HCT116 (cell line): ENCODE measurements around the gene ANTKMT. TPM values are rescaled to one million over a fixed set of nuclear protein-coding genes. Genes with fewer than 3 reads are reported as not detected.
A peak's percentile ranks its signal among the peaks of the same experiment; 100 is the strongest.

ENCODE experiments used
- ATAC-seq: fragments of 200-7000 bp; cut with Tn5 transposase; 2 replicates; pipeline ENCODE4 v1.9.1; 2020; ENCODE audit warnings: mild to moderate bottlenecking, moderate library complexity
- BruUV-seq: library from RNA; stranded (reverse); fragments of 400-500 nt; replicated peaks from 2 replicates; lab custom pipeline; 2021; lab: Mats Ljungman, UMichigan
- CTCF ChIA-PET: fragments of 300-600 bp; sonication (Branson Sonifier 250); formaldehyde crosslinking; loops from one replicate; lab custom pipeline; 2021; ENCODE audit warnings: antibody characterized with exemption; lab: Charles Lee
- POLR2A ChIA-PET: fragments of 300-600, 350-600 bp; sonication (Branson Sonifier 250); formaldehyde crosslinking; loops from one replicate; lab custom pipeline; 2021; ENCODE audit warnings: antibody characterized with exemption; lab: Charles Lee
- RAD21 ChIA-PET, 2 experiments: fragments of 300-600 bp; sonication (Branson Sonifier 250); formaldehyde crosslinking; loops; one replicate each; lab custom pipeline; 2023; ENCODE audit warnings: low total read pairs in 2 of 2; ENCODE audit not compliant: uncharacterized antibody in 2 of 2, unreplicated experiment in 2 of 2, low non-redundant PET in 1 of 2; lab: Charles Lee
- DNase-seq: peaks from one replicate; pipeline ENCODE4 v3.0.0-alpha.2; 2010; ENCODE audit warnings: low read depth, low spot score
- H2AFZ ChIP-seq: fragments of 200-600 bp; shearing (Covaris generic), sonication (generic); 2 replicates; pipeline ENCODE4 v1.6.1; 2017; ENCODE audit warnings: low read depth, mixed run types, mixed read lengths, antibody characterized with exemption, low read length; ENCODE audit not compliant: poor library complexity, severe bottlenecking
- H3K27ac ChIP-seq: 2 replicates; pipeline ENCODE4 v1.5.1; 2012; ENCODE audit warnings: low read depth, low read length
- H3K27me3 ChIP-seq: fragments of 200-600 bp; sonication (generic); 2 replicates; pipeline ENCODE4 v1.6.1; 2016; ENCODE audit warnings: mixed run types, low read length, mixed read lengths; ENCODE audit not compliant: insufficient read depth
- H3K36me3 ChIP-seq, 2 experiments: fragments of 200-500 bp in 1 of 2; fragments of 200-600 bp in 1 of 2; sonication (Bioruptor generic) in 1 of 2; sonication (generic) in 1 of 2; 2 replicates each; pipeline versions ENCODE4 v1.5.1 to v1.6.1; 2014 to 2016; ENCODE audit warnings: low read length in 2 of 2, inconsistent platforms in 1 of 2, mixed read lengths in 1 of 2, mixed run types in 1 of 2; ENCODE audit not compliant: insufficient read depth in 2 of 2, control insufficient read depth in 1 of 2
- H3K4me1 ChIP-seq, 2 experiments: fragments of 200-600 bp in 1 of 2; sonication (generic) in 1 of 2; 2 replicates each; pipeline versions ENCODE4 v1.5.1 to v1.6.1; 2012 to 2017; ENCODE audit warnings: low read length in 2 of 2, inconsistent platforms in 1 of 2, mild to moderate bottlenecking in 1 of 2, mixed read lengths in 1 of 2, mixed run types in 1 of 2, moderate library complexity in 1 of 2; ENCODE audit not compliant: insufficient read depth in 2 of 2, control insufficient read depth in 1 of 2
- H3K4me2 ChIP-seq: fragments of 200-600 bp; sonication (generic); 2 replicates; pipeline ENCODE4 v1.6.1; 2017; ENCODE audit warnings: mixed run types, low read length, mixed read lengths
- H3K4me3 ChIP-seq, 2 experiments: fragments of 200-600 bp in 1 of 2; sonication (generic) in 1 of 2; replicated peaks in 1 of 2; 2 replicates each; pipeline ENCODE4 v1.5.1; 2011 to 2016; ENCODE audit warnings: low read length in 2 of 2, control low read depth in 1 of 2, low read depth in 1 of 2, mild to moderate bottlenecking in 1 of 2, mixed read lengths in 1 of 2, mixed run types in 1 of 2
- H3K79me2 ChIP-seq: fragments of 200-600 bp; sonication (generic); 2 replicates; pipeline ENCODE4 v1.6.1; 2017; ENCODE audit warnings: mild to moderate bottlenecking, mixed run types, low read length, moderate library complexity, mixed read lengths; ENCODE audit not compliant: insufficient read depth
- H3K9ac ChIP-seq: fragments of 200-600 bp; sonication (generic); 2 replicates; pipeline ENCODE4 v1.6.1; 2016; ENCODE audit warnings: low read length, mixed read lengths
- H3K9me2 ChIP-seq: fragments of 200-600 bp; sonication (generic), shearing (Covaris generic); 2 replicates; pipeline ENCODE4 v1.6.1; 2017; ENCODE audit warnings: mixed run types, mild to moderate bottlenecking, moderate library complexity; ENCODE audit not compliant: insufficient read depth
- H3K9me3 ChIP-seq, 2 experiments: fragments of 200-500 bp in 1 of 2; fragments of 200-600 bp in 1 of 2; sonication (Bioruptor generic) in 1 of 2; sonication (generic) in 1 of 2; 2 replicates each; pipeline ENCODE4 v1.6.1; 2014 to 2017; ENCODE audit warnings: low read length in 2 of 2, mixed read lengths in 2 of 2, inconsistent platforms in 1 of 2, low read depth in 1 of 2, mild to moderate bottlenecking in 1 of 2, mixed run types in 1 of 2, moderate library complexity in 1 of 2; ENCODE audit not compliant: control insufficient read depth in 1 of 2, insufficient read depth in 1 of 2
- H4K20me1 ChIP-seq: fragments of 200-600 bp; sonication (generic), shearing (Covaris generic); 2 replicates; pipeline ENCODE4 v1.6.1; 2017; ENCODE audit warnings: mixed run types, mild to moderate bottlenecking, moderate library complexity; ENCODE audit not compliant: insufficient read depth
- ATF3 ChIP-seq: IDR thresholded peaks from 2 replicates; pipeline ENCODE4 v1.6.1; 2012
- CEBPB ChIP-seq: IDR thresholded peaks from 2 replicates; pipeline ENCODE4 v1.6.1; 2012; ENCODE audit warnings: low read depth
- ELF1 ChIP-seq: IDR thresholded peaks from 2 replicates; pipeline ENCODE4 v1.6.1; 2012; ENCODE audit warnings: low read depth, borderline replicate concordance
- EZH2 ChIP-seq: fragments of 200-600 bp; sonication (generic); IDR thresholded peaks from 2 replicates; pipeline ENCODE4 v1.6.1; 2017; ENCODE audit warnings: antibody characterized with exemption, mixed run types
- EZH2phosphoT487 ChIP-seq: fragments of 200-600 bp; IDR thresholded peaks from 2 replicates; pipeline ENCODE4 v1.6.1; 2018; ENCODE audit warnings: antibody characterized with exemption, borderline replicate concordance
- FOSL1 ChIP-seq: IDR thresholded peaks from 2 replicates; pipeline ENCODE4 v1.6.1; 2012; ENCODE audit warnings: low read depth
- MAX ChIP-seq: IDR thresholded peaks from 2 replicates; pipeline ENCODE4 v1.6.1; 2012
- POLR2A ChIP-seq: IDR thresholded peaks from 2 replicates; pipeline ENCODE4 v1.7.0; 2011; ENCODE audit warnings: borderline replicate concordance; ENCODE audit not compliant: insufficient read depth, insufficient read length; ENCODE audit errors: extremely low read depth
- REST ChIP-seq: IDR thresholded peaks from 2 replicates; pipeline ENCODE4 v1.6.1; 2012; ENCODE audit warnings: low read depth
- SP1 ChIP-seq: IDR thresholded peaks from 2 replicates; pipeline ENCODE4 v1.6.1; 2012; ENCODE audit warnings: low read depth
- TCF7L2 ChIP-seq: IDR thresholded peaks from 2 replicates; pipeline ENCODE4 v1.7.0; 2011; ENCODE audit warnings: borderline replicate concordance, inconsistent platforms; ENCODE audit not compliant: insufficient read depth, insufficient read length; ENCODE audit errors: extremely low read depth
- YY1 ChIP-seq: IDR thresholded peaks from 2 replicates; pipeline ENCODE4 v1.6.1; 2011; ENCODE audit warnings: low read length, low read depth, moderate library complexity, mild to moderate bottlenecking; ENCODE audit not compliant: insufficient replicate concordance; ENCODE audit errors: extremely low read depth
- intact Hi-C: fragments of 100-400 bp; cut with micrococcal nuclease; formaldehyde crosslinking; loops from 2 replicates; pipeline ENCODE4 v1.10.0; 2022
- total RNA-seq: library from RNA; stranded (reverse); gene quantifications from one replicate; pipeline ENCODE4 v1.2.1, GENCODE V29; 2021; ENCODE audit not compliant: unreplicated experiment

ANTKMT gene
- total RNA-seq, 1 experiment from 2014 or later: 65.4 TPM

GRCh38 chr16:721765-722540 is 1.0 kb downstream of the ANTKMT start:
- ChIA-PET POLR2A (interaction anchor here (0.6 to 1.4 kb wide), 5 partner anchors 9 to 367 kb away, joined by 3 to 7 read pairs (median 5); partner anchors contain the start of genes CIAO3 and MSLN), RAD21 (no interaction called here), CTCF (interaction anchor here (0.5 to 2.6 kb wide), 5 partner anchors 10 to 340 kb away, joined by 3 to 11 read pairs (median 10); partner anchors contain the start of gene MSLN)
- intact Hi-C loops: no loop called here
- TF ChIP-seq YY1 (no peak), ELF1 (no peak), CEBPB (no peak), POLR2A (no peak), SP1 (no peak), ATF3 (no peak), REST (no peak), TCF7L2 (no peak), FOSL1 (no peak), EZH2phosphoT487 (no peak), MAX (no peak), EZH2 (no peak)
- Histone ChIP-seq H3K9me2 (no peaks in the 10 kb centered on the region), H3K36me3 (no peaks in the 10 kb centered on the region), H3K79me2 (peaks cover 13% of the 10 kb centered on the region; the same call in 1 of the 2 replicates), H3K4me3 (peak overlapping the region; percentile 36 to 87), H4K20me1 (no peaks in the 10 kb centered on the region), H3K4me2 (peak overlapping the region; percentile 80), H3K9ac (peak overlapping the region; percentile 98), H2AFZ (no peak overlapping the region), H3K27ac (peak overlapping the region; percentile 100), H3K4me1 (peaks cover 27 to 66% of the 10 kb centered on the region in 2 experiments), H3K9me3 (no peaks in the 10 kb centered on the region), H3K27me3 (no peaks in the 10 kb centered on the region)
- BruUV-seq: TSS peak; percentile 30
- ATAC-seq (no peak), DNase-seq (no peak)
